ENCODE results near the gene WFS1.

WFS1 gene

GRCh38 chr4:6265546-6265945 is 4.1 kb upstream of the WFS1 start:
- no peak overlapping the region for H3K9ac ChIP-seq (ENCODE audit: low read depth, low read length, poor library complexity, severe bottlenecking)
- H4K20me1 ChIP-seq (ENCODE audit: insufficient read depth, low read length, poor library complexity, severe bottlenecking), result peaks cover under 1% of the 10 kb centered on the region
- no peak overlapping the region for H3K4me2 ChIP-seq (ENCODE audit: low read depth, low read length, poor library complexity, severe bottlenecking)
- H2AFZ ChIP-seq (ENCODE audit: low read length), result no peak overlapping the region
- TF ChIP-seq EZH2phosphoT487 (IDR thresholded peaks at IDR 0.05; ENCODE audit: borderline replicate concordance) (no peak), CTCF (conservative IDR thresholded peaks at IDR 0.05; ENCODE audit: low read length) (no peak)
- H3K79me2 ChIP-seq (ENCODE audit: insufficient read depth, low read length), result no peaks in the 10 kb centered on the region
- H3K4me3 ChIP-seq (ENCODE audit: low read length, poor library complexity, severe bottlenecking), result no peak overlapping the region
- H3K36me3 ChIP-seq (ENCODE audit: insufficient read depth, low read length), result no peaks in the 10 kb centered on the region
- no peaks in the 10 kb centered on the region for H3K9me2 ChIP-seq (replicated peaks; ENCODE audit: low read depth, low read length)
- no peaks in the 10 kb centered on the region for H3F3A ChIP-seq (ENCODE audit: low read depth)
- H3K27me3 ChIP-seq (ENCODE audit: insufficient read depth, low read length, poor library complexity, severe bottlenecking), result peaks cover 3% of the 10 kb centered on the region
- no peaks in the 10 kb centered on the region for H3K9me3 ChIP-seq (ENCODE audit: insufficient read depth, low read depth, low read length)
- H3K4me1 ChIP-seq (ENCODE audit: insufficient read depth, low read length, poor library complexity, severe bottlenecking), result peaks cover 27% of the 10 kb centered on the region

GRCh38 chr4:6267573-6267972 is 2.1 kb upstream of the WFS1 start:
- H3K4me2 ChIP-seq (ENCODE audit: low read depth, low read length, poor library complexity, severe bottlenecking), result no peak overlapping the region
- no peak overlapping the region for H3K4me3 ChIP-seq (ENCODE audit: low read length, poor library complexity, severe bottlenecking)
- peaks cover 30% of the 10 kb centered on the region for H3K4me1 ChIP-seq (ENCODE audit: insufficient read depth, low read length, poor library complexity, severe bottlenecking)
- H2AFZ ChIP-seq (ENCODE audit: low read length), result no peak overlapping the region
- H3K36me3 ChIP-seq (ENCODE audit: insufficient read depth, low read length), result no peaks in the 10 kb centered on the region
- H3K9me2 ChIP-seq (replicated peaks; ENCODE audit: low read depth, low read length), result no peaks in the 10 kb centered on the region
- no peaks in the 10 kb centered on the region for H3F3A ChIP-seq (ENCODE audit: low read depth)
- H3K9me3 ChIP-seq (ENCODE audit: insufficient read depth, low read depth, low read length), result no peaks in the 10 kb centered on the region
- H3K27me3 ChIP-seq (ENCODE audit: insufficient read depth, low read length, poor library complexity, severe bottlenecking), result peaks cover 7% of the 10 kb centered on the region
- no peak for TF ChIP-seq EZH2phosphoT487 (IDR thresholded peaks at IDR 0.05; ENCODE audit: borderline replicate concordance)
- TF ChIP-seq CTCF (conservative IDR thresholded peaks at IDR 0.05; ENCODE audit: low read length), result no peak
- no peaks in the 10 kb centered on the region for H3K79me2 ChIP-seq (ENCODE audit: insufficient read depth, low read length)
- no peak overlapping the region for H3K9ac ChIP-seq (ENCODE audit: low read depth, low read length, poor library complexity, severe bottlenecking)
- peaks cover 7% of the 10 kb centered on the region for H4K20me1 ChIP-seq (ENCODE audit: insufficient read depth, low read length, poor library complexity, severe bottlenecking)

- Histone ChIP-seq H4K20me1 (ENCODE audit: insufficient read depth, low read length, poor library complexity, severe bottlenecking) (peaks cover 7% of the 10 kb centered on the region), H2AFZ (ENCODE audit: low read length) (peak overlapping the region; percentile 82), H3K4me2 (ENCODE audit: low read depth, low read length, poor library complexity, severe bottlenecking) (peak overlapping the region; percentile 88), H3K4me3 (ENCODE audit: low read length, poor library complexity, severe bottlenecking) (peak overlapping the region; percentile 84), H3K4me1 (ENCODE audit: insufficient read depth, low read length, poor library complexity, severe bottlenecking) (peaks cover 30% of the 10 kb centered on the region), H3K27me3 (ENCODE audit: insufficient read depth, low read length, poor library complexity, severe bottlenecking) (peaks cover 7% of the 10 kb centered on the region), H3F3A (ENCODE audit: low read depth) (no peaks in the 10 kb centered on the region), H3K9ac (ENCODE audit: low read depth, low read length, poor library complexity, severe bottlenecking) (peak overlapping the region; percentile 55), H3K9me2 (replicated peaks; ENCODE audit: low read depth, low read length) (no peaks in the 10 kb centered on the region), H3K36me3 (ENCODE audit: insufficient read depth, low read length) (no peaks in the 10 kb centered on the region), H3K79me2 (ENCODE audit: insufficient read depth, low read length) (no peaks in the 10 kb centered on the region), H3K9me3 (ENCODE audit: insufficient read depth, low read depth, low read length) (no peaks in the 10 kb centered on the region)
- TF ChIP-seq EZH2phosphoT487 (IDR thresholded peaks at IDR 0.05; ENCODE audit: borderline replicate concordance), result no peak
- no peak for TF ChIP-seq CTCF (conservative IDR thresholded peaks at IDR 0.05; ENCODE audit: low read length)
Measured at GRCh38 chr4:6268650-6269615, 717 bp upstream of the WFS1 start.

Measured in Loucy (cell line).